GM12873 (cell line): ENCODE data around the gene TWF2.

Experiments
- TF ChIP-seq, protein P1 (sequence below): IDR thresholded peaks from 2 replicates; pipeline ENCODE4 v1.5.1; 2012; ENCODE audit warnings: low read depth, mild to moderate bottlenecking, moderate library complexity, low read length, control low read depth; ENCODE audit not compliant: insufficient read depth; ENCODE audit errors: missing control alignments

The TWF2 gene

DNA sequence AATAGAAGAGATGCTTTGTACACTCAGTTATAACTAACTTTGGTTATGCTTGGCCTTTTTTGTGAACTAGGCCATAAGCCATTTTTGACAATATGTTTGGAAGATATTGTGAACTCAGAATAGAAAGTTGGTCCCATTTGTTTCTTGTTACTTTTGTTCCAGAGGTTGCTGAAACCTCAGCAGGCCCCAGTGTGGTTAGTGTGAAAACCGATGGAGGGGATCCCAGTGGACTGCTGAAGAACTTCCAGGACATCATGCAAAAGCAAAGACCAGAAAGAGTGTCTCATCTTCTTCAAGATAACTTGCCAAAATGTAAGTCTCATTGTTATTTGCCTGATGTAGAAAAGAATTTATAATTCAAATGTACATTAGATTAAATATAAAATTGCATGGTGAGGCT lies 35.3 kb downstream of the TWF2 start:
- TF ChIP-seq, protein P1, sequence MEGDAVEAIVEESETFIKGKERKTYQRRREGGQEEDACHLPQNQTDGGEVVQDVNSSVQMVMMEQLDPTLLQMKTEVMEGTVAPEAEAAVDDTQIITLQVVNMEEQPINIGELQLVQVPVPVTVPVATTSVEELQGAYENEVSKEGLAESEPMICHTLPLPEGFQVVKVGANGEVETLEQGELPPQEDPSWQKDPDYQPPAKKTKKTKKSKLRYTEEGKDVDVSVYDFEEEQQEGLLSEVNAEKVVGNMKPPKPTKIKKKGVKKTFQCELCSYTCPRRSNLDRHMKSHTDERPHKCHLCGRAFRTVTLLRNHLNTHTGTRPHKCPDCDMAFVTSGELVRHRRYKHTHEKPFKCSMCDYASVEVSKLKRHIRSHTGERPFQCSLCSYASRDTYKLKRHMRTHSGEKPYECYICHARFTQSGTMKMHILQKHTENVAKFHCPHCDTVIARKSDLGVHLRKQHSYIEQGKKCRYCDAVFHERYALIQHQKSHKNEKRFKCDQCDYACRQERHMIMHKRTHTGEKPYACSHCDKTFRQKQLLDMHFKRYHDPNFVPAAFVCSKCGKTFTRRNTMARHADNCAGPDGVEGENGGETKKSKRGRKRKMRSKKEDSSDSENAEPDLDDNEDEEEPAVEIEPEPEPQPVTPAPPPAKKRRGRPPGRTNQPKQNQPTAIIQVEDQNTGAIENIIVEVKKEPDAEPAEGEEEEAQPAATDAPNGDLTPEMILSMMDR = no peak

DNA sequence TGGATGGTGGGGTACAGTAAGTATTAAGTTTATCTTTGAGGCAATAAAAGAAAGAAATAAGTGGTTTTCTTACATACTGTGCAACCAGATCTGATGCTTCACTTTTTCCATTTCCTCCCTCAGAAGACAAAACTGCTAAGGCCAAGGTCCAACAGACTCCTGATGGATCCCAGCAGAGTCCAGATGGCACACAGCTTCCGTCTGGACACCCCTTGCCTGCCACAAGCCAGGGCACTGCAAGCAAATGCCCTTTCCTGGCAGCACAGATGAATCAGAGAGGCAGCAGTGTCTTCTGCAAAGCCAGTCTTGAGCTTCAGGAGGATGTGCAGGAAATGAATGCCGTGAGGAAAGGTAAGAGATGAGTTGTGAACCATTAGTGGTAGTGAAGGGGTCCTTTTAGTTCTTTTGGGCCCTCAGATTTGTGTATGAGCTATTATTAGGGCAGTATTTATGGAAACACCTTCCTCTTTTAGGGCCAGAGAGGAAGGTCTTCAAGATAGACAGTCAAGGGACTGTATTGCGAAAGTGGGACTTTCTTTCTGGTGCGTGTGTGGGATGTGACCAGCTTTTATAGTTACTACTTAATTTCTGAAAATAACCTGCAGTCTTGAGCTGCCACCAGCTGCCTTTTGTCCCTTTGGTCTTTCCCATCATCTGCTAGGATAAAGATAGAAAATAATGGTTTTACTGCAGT lies 36.4 kb downstream of the TWF2 start:
- TF ChIP-seq, protein P1 = no peak

DNA sequence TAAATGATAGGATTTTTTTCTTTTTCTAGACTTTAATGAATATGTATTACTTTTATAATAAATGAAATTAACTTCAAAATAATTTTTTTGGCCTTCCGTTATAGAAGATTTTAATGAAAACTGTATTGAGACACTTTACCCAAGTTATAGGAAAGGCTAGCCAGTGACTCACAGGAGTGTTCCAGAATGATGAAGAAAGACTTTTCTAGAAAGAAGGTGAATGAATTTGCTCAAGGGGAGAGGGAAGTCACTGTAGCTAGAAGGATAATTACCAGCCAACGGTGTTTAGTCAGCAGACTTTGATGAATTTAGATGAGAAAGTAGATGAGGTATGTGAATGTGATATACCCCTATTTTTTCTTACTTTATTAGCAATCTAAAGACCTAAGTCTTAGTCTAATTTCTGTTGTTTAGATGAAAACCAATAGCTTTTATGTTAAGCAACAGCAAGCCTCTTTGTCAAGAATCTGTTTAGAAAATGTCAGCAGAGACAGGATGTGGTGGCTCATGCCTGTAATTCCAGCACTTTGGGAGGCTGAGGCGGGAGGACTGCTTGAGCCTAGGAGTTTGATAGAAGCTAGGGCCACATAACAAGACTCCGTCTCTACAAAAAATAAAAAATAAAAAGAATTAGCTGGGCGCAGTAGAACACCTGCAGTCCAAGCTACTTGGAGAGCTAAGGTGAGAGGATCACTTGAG lies 37.8 kb downstream of the TWF2 start:
- TF ChIP-seq, protein P1 = no peak

DNA sequence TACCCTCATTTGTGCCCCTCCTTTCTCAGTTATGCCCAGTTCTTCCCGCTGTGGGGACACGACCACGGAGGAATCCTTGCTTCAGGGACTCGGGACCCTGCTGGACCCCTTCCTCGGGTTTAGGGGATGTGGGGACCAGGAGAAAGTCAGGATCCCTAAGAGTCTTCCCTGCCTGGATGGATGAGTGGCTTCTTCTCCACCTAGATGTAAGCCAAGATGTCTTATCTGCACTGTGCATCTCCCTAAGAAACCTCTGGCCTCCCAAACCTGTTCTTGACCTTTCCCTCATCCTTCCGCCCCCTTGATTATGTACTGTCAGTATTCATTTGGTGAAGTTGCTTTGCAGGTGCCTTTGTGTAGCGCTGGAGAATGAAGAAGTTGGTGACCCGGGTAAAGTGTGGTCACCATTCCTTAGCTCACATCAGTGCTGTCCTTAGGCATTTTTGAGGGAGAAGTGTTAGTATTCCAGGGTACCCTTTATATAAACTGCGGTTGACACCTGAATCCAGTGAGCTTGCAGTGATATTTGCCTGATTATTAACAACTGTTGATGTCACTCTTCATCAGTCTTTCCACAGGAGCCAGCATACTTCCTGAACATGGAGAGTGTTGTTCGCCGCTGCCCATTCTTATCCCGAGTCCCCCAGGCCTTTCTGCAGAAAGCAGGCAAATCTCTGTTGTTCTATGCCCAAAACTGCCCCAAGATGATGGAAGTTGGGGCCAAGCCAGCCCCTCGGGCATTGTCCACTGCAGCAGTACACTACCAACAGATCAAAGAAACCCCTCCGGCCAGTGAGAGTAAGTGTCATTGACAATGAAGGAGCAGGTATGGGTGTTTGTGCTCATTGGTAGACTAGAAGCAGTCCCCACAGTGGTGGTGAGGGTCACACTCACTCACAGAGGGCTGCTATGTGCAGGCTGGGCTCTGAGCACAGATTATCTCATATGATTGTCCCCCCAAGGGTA lies 40.0 kb downstream of the TWF2 start:
- TF ChIP-seq, protein P1 = no peak

DNA sequence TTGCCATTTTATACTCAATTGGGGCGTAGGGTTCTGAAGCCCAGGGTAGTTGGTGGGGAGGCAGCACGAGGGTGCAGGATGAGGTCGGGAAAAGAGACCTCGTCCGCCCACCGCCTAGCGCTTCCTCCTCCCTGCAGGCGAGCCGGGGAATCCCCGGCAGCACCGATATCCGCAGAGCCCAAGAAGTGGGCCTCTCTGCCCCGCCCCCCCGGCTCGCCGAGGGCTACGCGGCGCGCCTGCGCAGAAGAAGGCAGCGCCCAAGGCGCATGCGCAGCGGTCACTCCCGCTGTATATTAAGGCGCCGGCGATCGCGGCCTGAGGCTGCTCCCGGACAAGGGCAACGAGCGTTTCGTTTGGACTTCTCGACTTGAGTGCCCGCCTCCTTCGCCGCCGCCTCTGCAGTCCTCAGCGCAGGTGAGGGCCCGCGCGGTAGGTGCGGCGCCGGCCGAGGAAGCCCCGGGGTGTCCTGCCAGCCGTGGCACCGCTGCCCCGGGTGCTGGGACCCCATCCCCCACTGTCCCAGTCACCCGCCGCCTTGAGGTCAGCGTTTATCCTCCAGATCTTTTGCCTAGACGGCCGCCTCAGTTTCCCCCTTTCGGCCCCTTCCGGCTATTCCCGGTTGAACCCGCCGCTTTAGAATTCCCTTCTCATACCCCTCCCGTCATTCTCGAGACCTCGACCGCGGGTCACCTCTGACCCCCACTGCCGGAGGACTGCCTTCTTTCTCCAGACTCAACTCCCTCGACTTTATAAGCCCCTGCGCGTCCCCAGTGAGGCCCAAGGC lies 40.9 kb downstream of the TWF2 start, which contains the start of gene ALAS1:
TSS of gene ALAS1 (plus strand) at position 319 of the 784 bp plus-strand sequence. CDS start 1,082 bp downstream, outside the sequence.
- TF ChIP-seq, protein P1 = no peak

DNA sequence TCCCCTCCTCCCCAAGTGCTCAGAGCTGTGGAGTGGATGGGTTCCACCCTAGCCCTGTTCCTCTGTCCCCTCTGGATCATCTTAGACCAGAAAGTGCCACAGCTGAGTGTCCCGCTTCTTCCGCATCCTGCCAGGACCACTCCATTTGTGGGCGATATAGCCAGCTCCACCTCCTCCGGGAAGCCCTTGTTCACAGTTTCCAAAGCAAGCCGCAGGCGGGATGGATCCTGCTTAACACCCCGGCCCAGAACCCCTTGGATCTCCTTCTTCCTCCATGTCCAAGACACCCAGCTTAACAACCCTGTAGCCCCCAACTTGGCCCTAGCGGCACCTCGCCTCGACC lies 41.5 kb downstream of the TWF2 start:
- TF ChIP-seq, protein P1 = no peak
